Measurements from ENCODE around the gene GNB1. TPM values are rescaled to one million over a fixed set of nuclear protein-coding genes. Genes with fewer than 3 reads are reported as not detected.

GNB1 gene
- total and polyA plus RNA-seq, 7 experiments from 2014 or later, result 48.1 to 358 (median 232) TPM

DNA sequence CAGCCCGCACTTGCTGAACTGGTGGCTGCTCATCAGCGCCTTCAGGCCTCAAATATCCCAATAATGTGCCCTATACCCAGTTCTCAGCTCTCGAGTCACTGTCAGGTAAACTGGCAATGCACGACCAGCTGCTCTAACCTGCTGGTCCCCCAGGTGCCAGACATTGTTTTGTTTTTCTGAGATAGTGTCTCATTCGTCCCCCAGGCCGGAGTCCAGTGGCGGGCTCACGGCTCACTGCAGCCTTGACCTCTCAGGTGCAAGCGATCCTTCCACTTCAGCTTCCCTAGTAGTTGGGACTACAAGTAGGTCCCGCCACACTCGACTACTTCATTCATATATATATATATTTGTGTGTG lies 111.6 kb downstream of the GNB1 start:
- Histone ChIP-seq H3K4me3 (ENCODE audit: low read length) (peak overlapping the region; percentile 74), H3K36me3 (ENCODE audit: control insufficient read depth in 2 of 3, insufficient read depth in 3 of 3, low read length in 3 of 3) (no peaks in the 10 kb centered on the region), H3K4me1 (ENCODE audit: control insufficient read depth in 2 of 2, insufficient read depth in 2 of 2, low read length in 2 of 2) (peaks cover 52 to 65% of the 10 kb centered on the region in 2 donors), H3K27me3 (ENCODE audit: control insufficient read depth in 2 of 2, insufficient read depth in 2 of 2, low read length in 2 of 2) (no peaks in the 10 kb centered on the region), H3K27ac (ENCODE audit: low read depth, low read length) (peak overlapping the region; percentile 81), H3K9me3 (ENCODE audit: control insufficient read depth in 2 of 3, low read length in 3 of 3) (no peaks in the 10 kb centered on the region)
- Mint-ChIP-seq H3K27me3 (no peaks in the 10 kb centered on the region), H3K36me3 (peaks cover 0 to 6% (median 0%) of the 10 kb centered on the region in 5 donors), H3K4me1 (peaks cover 54 to 68% (median 65%) of the 10 kb centered on the region in 7 donors), H3K27ac (peak overlapping the region; percentile 89 to 97 (median 95)), H3K4me3 (peak overlapping the region; percentile 84 to 92 (median 88)), H3K9me3 (no peaks in the 10 kb centered on the region)
- ATAC-seq, result no peak
- intact Hi-C loops (cut with micrococcal nuclease), result loop anchor here in 1 of 2 donors (2.0 to 5.0 kb wide), 3 partner anchors 18 to 748 kb away; partner anchors contain the start of genes CDK11A and PANK4
- CTCF ChIA-PET, result interaction anchor here (1.4 to 2.4 kb wide), 3 partner anchors 31 to 130 kb away, joined by 3 to 8 read pairs (median 6); no protein-coding TSS in a partner anchor
- DNase-seq, result peak in 2 of 9 donors; percentile 19 to 23
- POLR2A ChIA-PET, result interaction anchor here (0.6 to 2.2 kb wide), 9 partner anchors 10 to 354 kb away, joined by 3 to 10 read pairs (median 4); partner anchors contain the start of gene CDK11A

GRCh38 chr1:1778663-1779319 lies 112.1 kb downstream of the GNB1 start:
- H3K9me3 Mint-ChIP-seq, result no peaks in the 10 kb centered on the region
- H3K27me3 Mint-ChIP-seq, result no peaks in the 10 kb centered on the region
- H3K4me3 Mint-ChIP-seq, result peak overlapping the region; percentile 84 to 92 (median 88)
- peak; percentile 75 for ATAC-seq
- DNase-seq, result peak; percentile 59 to 86 (median 63)
- intact Hi-C loops (cut with micrococcal nuclease), result loop anchor here in 1 of 2 donors (2.0 to 5.0 kb wide), 3 partner anchors 18 to 749 kb away; partner anchors contain the start of genes CDK11A and PANK4
- peak overlapping the region; percentile 74 for H3K4me3 ChIP-seq (ENCODE audit: low read length)
- peaks cover 0 to 6% (median 0%) of the 10 kb centered on the region in 5 donors for H3K36me3 Mint-ChIP-seq
- H3K4me1 ChIP-seq (ENCODE audit: control insufficient read depth in 2 of 2, insufficient read depth in 2 of 2, low read length in 2 of 2), result peaks cover 52 to 65% of the 10 kb centered on the region in 2 donors
- no peaks in the 10 kb centered on the region for H3K36me3 ChIP-seq (ENCODE audit: control insufficient read depth in 2 of 3, insufficient read depth in 3 of 3, low read length in 3 of 3)
- ChIA-PET CTCF (interaction anchor here (1.5 to 2.4 kb wide), 2 partner anchors 31 to 127 kb away, joined by 3 to 6 read pairs; no protein-coding TSS in a partner anchor), POLR2A (interaction anchor here (0.6 to 2.2 kb wide), 7 partner anchors 10 to 416 kb away, joined by 3 to 10 read pairs (median 4); no protein-coding TSS in a partner anchor)
- H3K27ac Mint-ChIP-seq, result peak overlapping the region; percentile 89 to 97 (median 95)
- no peaks in the 10 kb centered on the region for H3K27me3 ChIP-seq (ENCODE audit: control insufficient read depth in 2 of 2, insufficient read depth in 2 of 2, low read length in 2 of 2)
- no peaks in the 10 kb centered on the region for H3K9me3 ChIP-seq (ENCODE audit: control insufficient read depth in 2 of 3, low read length in 3 of 3)
- peaks cover 54 to 68% (median 65%) of the 10 kb centered on the region in 7 donors for H3K4me1 Mint-ChIP-seq
- peak overlapping the region; percentile 81 for H3K27ac ChIP-seq (ENCODE audit: low read depth, low read length)

GRCh38 chr1:1777950-1778662 lies 112.8 kb downstream of the GNB1 start, which contains the start of gene NADK:
NADK (minus strand) TSS chr1:1778470; CDS start chr1:1765406, 13,064 bp downstream.
- intact Hi-C loops (cut with micrococcal nuclease), result loop anchor here in 1 of 2 donors (2.0 to 5.0 kb wide), 3 partner anchors 19 to 749 kb away; partner anchors contain the start of genes CDK11A and PANK4
- no peaks in the 10 kb centered on the region for H3K27me3 Mint-ChIP-seq
- H3K4me1 ChIP-seq (ENCODE audit: control insufficient read depth in 2 of 2, insufficient read depth in 2 of 2, low read length in 2 of 2), result peaks cover 47 to 61% of the 10 kb centered on the region in 2 donors
- H3K36me3 Mint-ChIP-seq, result peaks cover 0 to 8% (median 0%) of the 10 kb centered on the region in 5 donors
- peaks cover 51 to 65% (median 59%) of the 10 kb centered on the region in 7 donors for H3K4me1 Mint-ChIP-seq
- CTCF ChIA-PET, result interaction anchor here (2.4 kb wide), 1 partner anchor 128 kb away, joined by 6 read pairs; no protein-coding TSS in a partner anchor
- no peaks in the 10 kb centered on the region for H3K27me3 ChIP-seq (ENCODE audit: control insufficient read depth in 2 of 2, insufficient read depth in 2 of 2, low read length in 2 of 2)
- DNase-seq, result peak; percentile 59 to 92 (median 79)
- POLR2A ChIA-PET, result interaction anchor here (0.7 kb wide), 1 partner anchor 417 kb away, joined by 3 read pairs; no protein-coding TSS in a partner anchor
- peak; percentile 62 for ATAC-seq
- peak within 1 kb of the TSS; percentile 84 to 95 (median 90) for H3K4me3 Mint-ChIP-seq
- peak within 1 kb of the TSS; percentile 74 for H3K4me3 ChIP-seq (ENCODE audit: low read length)
- H3K9me3 ChIP-seq (ENCODE audit: control insufficient read depth in 2 of 3, low read length in 3 of 3), result no peaks in the 10 kb centered on the region
- peak within 1 kb of the TSS; percentile 94 to 97 (median 95) for H3K27ac Mint-ChIP-seq
- no peaks in the 10 kb centered on the region for H3K9me3 Mint-ChIP-seq
- peak within 1 kb of the TSS; percentile 81 for H3K27ac ChIP-seq (ENCODE audit: low read depth, low read length)
- no peaks in the 10 kb centered on the region for H3K36me3 ChIP-seq (ENCODE audit: control insufficient read depth in 2 of 3, insufficient read depth in 3 of 3, low read length in 3 of 3)

- H3K27ac Mint-ChIP-seq, result peak overlapping the region; percentile 75 to 95 (median 85)
- H3K27ac ChIP-seq (ENCODE audit: low read depth, low read length), result peak overlapping the region; percentile 81
- H3K9me3 ChIP-seq (ENCODE audit: control insufficient read depth in 2 of 3, low read length in 3 of 3), result no peaks in the 10 kb centered on the region
- intact Hi-C loops (cut with micrococcal nuclease), result loop anchor here in 1 of 2 donors (5.0 kb wide), 1 partner anchor 750 kb away; the partner anchor contains the start of gene PANK4
- peak overlapping the region; percentile 75 to 95 (median 88) for H3K4me3 Mint-ChIP-seq
- ATAC-seq (no peak), DNase-seq (no peak)
- ChIA-PET POLR2A (no interaction called here), CTCF (interaction anchor here (0.7 kb wide), 1 partner anchor 131 kb away, joined by 3 read pairs; no protein-coding TSS in a partner anchor)
- H3K36me3 ChIP-seq (ENCODE audit: control insufficient read depth in 2 of 3, insufficient read depth in 3 of 3, low read length in 3 of 3), result peaks cover 0 to 1% (median 0%) of the 10 kb centered on the region in 3 experiments
- no peaks in the 10 kb centered on the region for H3K27me3 Mint-ChIP-seq
- peak overlapping the region; percentile 63 for H3K4me3 ChIP-seq (ENCODE audit: low read length)
- H3K4me1 ChIP-seq (ENCODE audit: control insufficient read depth in 2 of 2, insufficient read depth in 2 of 2, low read length in 2 of 2), result peaks cover 41 to 55% of the 10 kb centered on the region in 2 donors
- no peaks in the 10 kb centered on the region for H3K27me3 ChIP-seq (ENCODE audit: control insufficient read depth in 2 of 2, insufficient read depth in 2 of 2, low read length in 2 of 2)
- H3K4me1 Mint-ChIP-seq, result peaks cover 46 to 59% (median 54%) of the 10 kb centered on the region in 7 donors
- H3K36me3 Mint-ChIP-seq, result peaks cover 0 to 10% (median 1%) of the 10 kb centered on the region in 5 donors
- H3K9me3 Mint-ChIP-seq, result no peaks in the 10 kb centered on the region
Measured at GRCh38 chr1:1777583-1777899, 113.3 kb downstream of the GNB1 start.

- DNase-seq, result no peak
- H3K27me3 ChIP-seq (ENCODE audit: control insufficient read depth in 2 of 2, insufficient read depth in 2 of 2, low read length in 2 of 2), result no peaks in the 10 kb centered on the region
- no peaks in the 10 kb centered on the region for H3K9me3 ChIP-seq (ENCODE audit: control insufficient read depth in 2 of 3, low read length in 3 of 3)
- peaks cover 39 to 50% of the 10 kb centered on the region in 2 donors for H3K4me1 ChIP-seq (ENCODE audit: control insufficient read depth in 2 of 2, insufficient read depth in 2 of 2, low read length in 2 of 2)
- H3K36me3 ChIP-seq (ENCODE audit: control insufficient read depth in 2 of 3, insufficient read depth in 3 of 3, low read length in 3 of 3), result peaks cover 0 to 5% (median 0%) of the 10 kb centered on the region in 3 experiments
- CTCF ChIA-PET, result interaction anchor here (0.7 kb wide), 1 partner anchor 132 kb away, joined by 3 read pairs; no protein-coding TSS in a partner anchor
- H3K4me3 Mint-ChIP-seq, result peak overlapping the region; percentile 75 to 95 (median 88)
- intact Hi-C loops (cut with micrococcal nuclease), result loop anchor here in 1 of 2 donors (5.0 kb wide), 1 partner anchor 750 kb away; the partner anchor contains the start of gene PANK4
- ATAC-seq, result no peak
- H3K9me3 Mint-ChIP-seq, result peaks cover 0 to 2% (median 0%) of the 10 kb centered on the region in 11 donors
- H3K27me3 Mint-ChIP-seq, result no peaks in the 10 kb centered on the region
- peak overlapping the region; percentile 63 for H3K4me3 ChIP-seq (ENCODE audit: low read length)
- H3K4me1 Mint-ChIP-seq, result peaks cover 45 to 56% (median 53%) of the 10 kb centered on the region in 7 donors
- H3K36me3 Mint-ChIP-seq, result peaks cover 0 to 16% (median 4%) of the 10 kb centered on the region in 5 donors
- POLR2A ChIA-PET, result no interaction called here
- H3K27ac ChIP-seq (ENCODE audit: low read depth, low read length), result peak overlapping the region; percentile 13
- peak overlapping the region; percentile 75 to 95 (median 85) for H3K27ac Mint-ChIP-seq
Measured at GRCh38 chr1:1776672-1777582, 114.0 kb downstream of the GNB1 start.

Measured in naive thymus-derived CD4-positive, alpha-beta T cell (primary cell).